ENCODE results near the gene TSPAN1. TPM values are rescaled to one million over a fixed set of nuclear protein-coding genes. Genes with fewer than 3 reads are reported as not detected.
A peak's percentile ranks its signal among the peaks of the same experiment; 100 is the strongest.

TSPAN1 gene, protein sequence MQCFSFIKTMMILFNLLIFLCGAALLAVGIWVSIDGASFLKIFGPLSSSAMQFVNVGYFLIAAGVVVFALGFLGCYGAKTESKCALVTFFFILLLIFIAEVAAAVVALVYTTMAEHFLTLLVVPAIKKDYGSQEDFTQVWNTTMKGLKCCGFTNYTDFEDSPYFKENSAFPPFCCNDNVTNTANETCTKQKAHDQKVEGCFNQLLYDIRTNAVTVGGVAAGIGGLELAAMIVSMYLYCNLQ
- polyA plus RNA-seq (2012; ENCODE audit: insufficient read depth, insufficient read length, low read depth), result not detected

DNA sequence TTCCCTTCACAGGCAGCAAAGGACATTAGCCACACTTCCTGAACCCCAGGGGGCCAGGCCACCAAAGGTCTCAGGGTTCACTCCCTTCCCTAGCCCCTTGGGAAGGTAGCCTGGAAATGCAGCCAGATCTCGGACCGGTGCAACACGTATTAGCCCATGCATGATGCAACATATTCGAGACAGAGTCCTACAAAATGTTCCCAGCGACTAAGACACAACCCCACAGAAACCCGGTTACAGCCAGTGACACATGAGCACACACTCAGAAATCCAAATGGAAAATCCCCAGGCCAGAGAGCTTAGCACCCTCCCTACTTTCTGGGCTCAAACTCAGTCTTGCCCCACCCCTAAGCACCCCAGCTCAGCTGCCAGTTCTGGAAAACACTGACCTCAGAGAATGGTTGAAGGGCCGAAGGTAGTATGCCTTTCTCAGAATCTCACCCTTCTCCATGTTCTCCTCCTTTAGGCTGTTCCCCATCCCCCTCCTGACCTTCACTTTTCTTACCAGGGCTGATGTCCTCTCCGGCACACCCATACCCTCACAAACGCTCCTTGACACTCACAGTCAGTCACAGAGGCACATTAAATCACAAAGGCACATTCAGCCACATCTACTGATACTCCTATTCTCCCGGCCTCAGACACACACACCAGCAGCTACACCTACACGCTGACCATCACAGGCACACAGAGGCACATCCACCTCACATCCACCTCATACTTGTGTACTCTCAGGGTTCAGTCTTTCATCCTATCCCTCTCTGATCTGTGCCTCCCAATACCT lies at the start of gene TSPAN1:
Gene TSPAN1, plus strand, starts transcription at position 640 of the 784 bp plus-strand sequence. CDS start 6,021 bp downstream, outside the sequence.
- no peaks in the 10 kb centered on the region for H3K4me1 ChIP-seq
- H3K9me3 ChIP-seq, result no peaks in the 10 kb centered on the region
- TF ChIP-seq, protein P1, sequence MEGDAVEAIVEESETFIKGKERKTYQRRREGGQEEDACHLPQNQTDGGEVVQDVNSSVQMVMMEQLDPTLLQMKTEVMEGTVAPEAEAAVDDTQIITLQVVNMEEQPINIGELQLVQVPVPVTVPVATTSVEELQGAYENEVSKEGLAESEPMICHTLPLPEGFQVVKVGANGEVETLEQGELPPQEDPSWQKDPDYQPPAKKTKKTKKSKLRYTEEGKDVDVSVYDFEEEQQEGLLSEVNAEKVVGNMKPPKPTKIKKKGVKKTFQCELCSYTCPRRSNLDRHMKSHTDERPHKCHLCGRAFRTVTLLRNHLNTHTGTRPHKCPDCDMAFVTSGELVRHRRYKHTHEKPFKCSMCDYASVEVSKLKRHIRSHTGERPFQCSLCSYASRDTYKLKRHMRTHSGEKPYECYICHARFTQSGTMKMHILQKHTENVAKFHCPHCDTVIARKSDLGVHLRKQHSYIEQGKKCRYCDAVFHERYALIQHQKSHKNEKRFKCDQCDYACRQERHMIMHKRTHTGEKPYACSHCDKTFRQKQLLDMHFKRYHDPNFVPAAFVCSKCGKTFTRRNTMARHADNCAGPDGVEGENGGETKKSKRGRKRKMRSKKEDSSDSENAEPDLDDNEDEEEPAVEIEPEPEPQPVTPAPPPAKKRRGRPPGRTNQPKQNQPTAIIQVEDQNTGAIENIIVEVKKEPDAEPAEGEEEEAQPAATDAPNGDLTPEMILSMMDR (IDR thresholded peaks at IDR 0.05; ENCODE audit: low read depth, low read length), result no peak
- no peak within 1 kb of the TSS for H3K4me3 ChIP-seq (ENCODE audit: low read depth, low read length)
- no peaks in the 10 kb centered on the region for H3K36me3 ChIP-seq
- no peaks in the 10 kb centered on the region for H3K27me3 ChIP-seq
- no peak for DNase-seq

DNA sequence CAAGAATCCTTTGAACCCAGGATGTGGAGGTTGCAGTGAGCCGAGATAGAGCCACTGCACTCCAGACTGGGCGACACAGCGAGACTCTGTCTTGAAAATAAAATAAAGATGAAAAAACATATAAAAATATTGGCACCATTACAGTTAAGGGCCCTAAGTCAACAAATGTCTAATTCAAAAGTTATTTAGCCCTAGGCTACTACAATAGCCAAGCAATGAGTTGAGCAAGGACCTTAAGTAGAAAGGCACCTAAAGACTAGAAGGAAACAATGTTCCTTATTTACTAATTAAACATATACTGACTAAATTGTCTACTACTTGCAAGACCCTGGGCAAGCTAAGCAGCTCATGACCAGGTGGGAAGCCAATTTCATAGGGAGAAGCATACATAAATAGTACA lies 46.5 kb upstream of the TSPAN1 start:
- no peak overlapping the region for H3K4me3 ChIP-seq (ENCODE audit: low read depth, low read length)
- TF ChIP-seq, protein P1 (IDR thresholded peaks at IDR 0.05; ENCODE audit: low read depth, low read length), result no peak
- no peaks in the 10 kb centered on the region for H3K4me1 ChIP-seq
- no peaks in the 10 kb centered on the region for H3K27me3 ChIP-seq
- H3K36me3 ChIP-seq, result no peaks in the 10 kb centered on the region
- DNase-seq, result no peak
- no peaks in the 10 kb centered on the region for H3K9me3 ChIP-seq

DNA sequence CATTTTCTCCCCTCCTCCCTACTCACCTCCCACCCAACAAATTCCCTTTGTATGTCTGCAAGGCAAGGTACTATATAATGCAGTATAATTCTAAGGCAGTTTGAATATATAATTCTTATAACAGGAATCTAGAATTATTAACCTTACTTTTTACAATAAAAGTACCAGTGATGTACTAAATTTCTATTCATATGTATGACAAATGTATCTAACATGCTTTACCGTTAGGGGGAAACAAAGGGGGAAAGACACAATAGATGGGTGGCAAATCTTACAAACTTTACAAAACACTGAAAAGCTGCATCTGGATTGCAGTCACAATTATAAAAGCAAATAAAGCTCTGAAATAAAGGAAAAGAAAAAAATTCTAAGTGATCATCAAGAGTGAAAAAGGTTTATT lies 44.8 kb upstream of the TSPAN1 start:
- DNase-seq, result no peak
- TF ChIP-seq, protein P1 (IDR thresholded peaks at IDR 0.05; ENCODE audit: low read depth, low read length), result peak; percentile 13; the same call in 1 of the 2 replicates
- no peaks in the 10 kb centered on the region for H3K9me3 ChIP-seq
- no peaks in the 10 kb centered on the region for H3K36me3 ChIP-seq
- H3K4me1 ChIP-seq, result no peaks in the 10 kb centered on the region; the same call in 1 of the 2 replicates
- no peaks in the 10 kb centered on the region for H3K27me3 ChIP-seq
- peak overlapping the region; percentile 68 for H3K4me3 ChIP-seq (ENCODE audit: low read depth, low read length)

DNA sequence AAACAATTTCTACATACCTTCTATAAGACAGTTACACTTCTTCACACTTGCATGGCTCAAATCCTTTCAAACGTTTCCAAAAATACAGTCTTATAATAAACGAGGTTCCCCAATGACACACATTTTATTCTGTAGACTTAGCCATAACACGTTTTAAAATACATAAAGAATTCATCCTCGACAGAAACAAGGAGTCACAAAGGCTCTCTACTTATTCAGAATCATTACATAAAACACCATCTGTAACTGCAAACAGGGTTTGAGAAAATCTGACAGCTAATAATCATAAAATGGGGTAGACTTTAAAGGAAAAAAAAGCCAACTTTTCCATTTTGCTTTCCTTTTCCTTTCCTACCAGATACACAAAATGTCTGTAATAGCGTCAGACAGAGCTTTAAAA lies 44.3 kb upstream of the TSPAN1 start:
- Histone ChIP-seq H3K36me3 (no peaks in the 10 kb centered on the region), H3K4me3 (ENCODE audit: low read depth, low read length) (peak overlapping the region; percentile 68), H3K9me3 (no peaks in the 10 kb centered on the region), H3K27me3 (no peaks in the 10 kb centered on the region), H3K4me1 (no peaks in the 10 kb centered on the region; the same call in 1 of the 2 replicates)
- TF ChIP-seq, protein P1 (IDR thresholded peaks at IDR 0.05; ENCODE audit: low read depth, low read length), result no peak
- no peak for DNase-seq

DNA sequence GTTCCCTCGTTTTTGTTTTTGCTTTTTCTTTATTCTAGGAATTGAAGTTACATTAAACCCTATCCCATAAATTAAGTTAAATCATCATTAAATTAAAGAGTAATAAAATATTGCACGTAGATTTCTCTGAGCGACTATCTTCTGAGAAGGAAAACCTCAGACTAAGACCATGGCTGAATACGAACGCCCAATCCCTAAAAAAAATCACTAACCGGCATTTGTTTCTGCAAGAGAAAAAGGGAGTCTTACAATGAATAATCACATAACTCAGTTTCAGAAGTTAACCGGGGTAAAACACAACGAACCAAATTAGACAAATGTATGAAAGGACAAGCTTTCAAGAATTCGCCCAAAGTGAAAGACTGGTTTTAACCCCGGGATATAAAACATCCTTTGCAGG lies 43.8 kb upstream of the TSPAN1 start:
- no peak for DNase-seq
- no peaks in the 10 kb centered on the region; the same call in 1 of the 2 replicates for H3K4me1 ChIP-seq
- H3K9me3 ChIP-seq, result no peaks in the 10 kb centered on the region
- H3K4me3 ChIP-seq (ENCODE audit: low read depth, low read length), result peak overlapping the region; percentile 68
- TF ChIP-seq, protein P1 (IDR thresholded peaks at IDR 0.05; ENCODE audit: low read depth, low read length), result no peak
- H3K27me3 ChIP-seq, result no peaks in the 10 kb centered on the region
- H3K36me3 ChIP-seq, result no peaks in the 10 kb centered on the region

Data from BE2C (cell line).